PFSK-1 (cell line): ENCODE results near the gene CCDC89.

Experiments
- FOXP2 ChIP-seq: optimal IDR thresholded peaks from 2 replicates; pipeline ENCODE3; 2011; ENCODE audit warnings: borderline replicate concordance, control low read depth, inconsistent platforms; ENCODE audit not compliant: insufficient read depth; ENCODE audit errors: extremely low read length, extremely low read depth
- POLR2AphosphoS5 ChIP-seq: IDR thresholded peaks from 2 replicates; pipeline ENCODE4 v1.6.1; 2012; ENCODE audit warnings: low read depth, mild to moderate bottlenecking, control low read depth, low read length, moderate library complexity
- SIN3A ChIP-seq: IDR thresholded peaks from 2 replicates; pipeline ENCODE4 v1.6.1; 2012; ENCODE audit warnings: mild to moderate bottlenecking, low read length, moderate library complexity, borderline replicate concordance; ENCODE audit not compliant: insufficient read depth
- TAF1 ChIP-seq: IDR thresholded peaks from 2 replicates; pipeline ENCODE4 v1.6.1; 2012; ENCODE audit warnings: low read length, control low read depth, borderline replicate concordance; ENCODE audit not compliant: insufficient read depth
- TF ChIP-seq, protein P1 (sequence below), 2 experiments: IDR thresholded peaks; 2 replicates each; pipeline versions ENCODE4 v1.6.1 to v1.8.0; 2011 to 2012; ENCODE audit warnings: low read depth in 2 of 2, low read length in 2 of 2, control low read depth in 1 of 2, inconsistent platforms in 1 of 2, mild to moderate bottlenecking in 1 of 2, moderate library complexity in 1 of 2; ENCODE audit not compliant: insufficient read depth in 1 of 2

DNA sequence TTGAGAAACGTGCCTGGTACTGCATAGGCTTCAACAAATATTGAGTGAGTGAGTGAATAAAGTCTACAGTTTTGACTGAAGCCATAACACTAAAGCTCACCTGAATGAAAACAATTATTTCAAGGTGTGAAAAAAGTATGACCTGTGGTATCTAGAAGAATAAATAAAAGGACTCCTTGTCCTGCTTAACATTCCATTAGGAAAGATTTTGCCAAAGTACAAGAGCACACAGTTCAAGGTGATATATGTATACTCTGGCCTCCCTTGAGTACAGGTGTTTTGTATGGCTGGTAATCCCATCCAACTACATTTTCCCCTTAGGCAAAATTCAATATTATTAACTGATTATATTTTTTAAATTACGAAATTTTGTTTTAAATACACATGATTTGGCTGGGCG lies 19.3 kb downstream of the CCDC89 start:
- TF ChIP-seq SIN3A = no peak
- TF ChIP-seq POLR2AphosphoS5 = no peak
- TF ChIP-seq TAF1 = no peak
- TF ChIP-seq, protein P1, sequence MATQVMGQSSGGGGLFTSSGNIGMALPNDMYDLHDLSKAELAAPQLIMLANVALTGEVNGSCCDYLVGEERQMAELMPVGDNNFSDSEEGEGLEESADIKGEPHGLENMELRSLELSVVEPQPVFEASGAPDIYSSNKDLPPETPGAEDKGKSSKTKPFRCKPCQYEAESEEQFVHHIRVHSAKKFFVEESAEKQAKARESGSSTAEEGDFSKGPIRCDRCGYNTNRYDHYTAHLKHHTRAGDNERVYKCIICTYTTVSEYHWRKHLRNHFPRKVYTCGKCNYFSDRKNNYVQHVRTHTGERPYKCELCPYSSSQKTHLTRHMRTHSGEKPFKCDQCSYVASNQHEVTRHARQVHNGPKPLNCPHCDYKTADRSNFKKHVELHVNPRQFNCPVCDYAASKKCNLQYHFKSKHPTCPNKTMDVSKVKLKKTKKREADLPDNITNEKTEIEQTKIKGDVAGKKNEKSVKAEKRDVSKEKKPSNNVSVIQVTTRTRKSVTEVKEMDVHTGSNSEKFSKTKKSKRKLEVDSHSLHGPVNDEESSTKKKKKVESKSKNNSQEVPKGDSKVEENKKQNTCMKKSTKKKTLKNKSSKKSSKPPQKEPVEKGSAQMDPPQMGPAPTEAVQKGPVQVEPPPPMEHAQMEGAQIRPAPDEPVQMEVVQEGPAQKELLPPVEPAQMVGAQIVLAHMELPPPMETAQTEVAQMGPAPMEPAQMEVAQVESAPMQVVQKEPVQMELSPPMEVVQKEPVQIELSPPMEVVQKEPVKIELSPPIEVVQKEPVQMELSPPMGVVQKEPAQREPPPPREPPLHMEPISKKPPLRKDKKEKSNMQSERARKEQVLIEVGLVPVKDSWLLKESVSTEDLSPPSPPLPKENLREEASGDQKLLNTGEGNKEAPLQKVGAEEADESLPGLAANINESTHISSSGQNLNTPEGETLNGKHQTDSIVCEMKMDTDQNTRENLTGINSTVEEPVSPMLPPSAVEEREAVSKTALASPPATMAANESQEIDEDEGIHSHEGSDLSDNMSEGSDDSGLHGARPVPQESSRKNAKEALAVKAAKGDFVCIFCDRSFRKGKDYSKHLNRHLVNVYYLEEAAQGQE (IDR thresholded peaks at IDR 0.05; ENCODE audit: insufficient read depth in 1 of 2, low read depth in 2 of 2, low read length in 2 of 2) = no peak
- no peak for TF ChIP-seq FOXP2
